ENCODE results near the gene ARG2.

Gene ARG2

DNA sequence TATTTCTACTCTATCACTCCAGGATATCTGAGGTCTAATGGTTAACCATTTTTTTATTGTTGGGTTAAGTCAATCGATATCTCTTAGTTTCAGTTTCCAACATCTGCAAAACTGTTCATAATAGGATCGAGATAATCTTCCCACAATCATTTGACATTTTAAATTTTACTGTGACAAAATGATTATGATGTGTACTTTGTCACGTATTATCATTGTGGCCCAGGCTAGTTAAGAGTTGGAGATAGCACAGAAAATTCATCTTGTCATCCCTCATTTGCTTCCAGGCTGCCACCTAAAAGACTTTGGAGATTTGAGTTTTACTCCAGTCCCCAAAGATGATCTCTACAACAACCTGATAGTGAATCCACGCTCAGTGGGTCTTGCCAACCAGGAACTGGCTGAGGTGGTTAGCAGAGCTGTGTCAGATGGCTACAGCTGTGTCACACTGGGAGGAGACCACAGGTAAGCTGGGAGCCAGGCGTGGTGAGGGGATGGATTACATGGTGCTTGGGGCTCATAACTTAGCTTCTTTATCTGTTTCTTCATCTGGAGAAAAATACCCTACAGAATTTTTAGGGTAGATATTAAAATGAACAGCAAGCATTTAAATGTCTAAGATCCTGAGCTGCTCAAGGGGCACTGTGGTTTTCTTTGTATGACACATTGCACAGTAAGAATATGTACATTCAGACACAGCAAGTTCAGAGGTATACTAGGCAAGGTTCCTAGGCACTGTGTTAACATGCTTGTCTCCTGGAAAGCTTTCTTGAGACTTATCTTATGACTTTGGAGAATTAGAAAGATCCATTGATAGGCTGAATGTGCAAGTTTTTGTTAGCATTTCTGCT lies 22.4 kb downstream of the ARG2 start:
- H3K4me3 ChIP-seq (ENCODE audit: low read length): no peak overlapping the region
- H3K36me3 ChIP-seq (ENCODE audit: insufficient read depth, low read length): peaks cover 5% of the 10 kb centered on the region
- no peaks in the 10 kb centered on the region for H3K4me1 ChIP-seq (ENCODE audit: control insufficient read depth, insufficient read depth, low read length)
- H3K27me3 ChIP-seq (ENCODE audit: control insufficient read depth, insufficient read depth, low read length): no peaks in the 10 kb centered on the region
- no peak overlapping the region for H3K9ac ChIP-seq (ENCODE audit: low read depth, low read length)
- H3K9me3 ChIP-seq (replicated peaks; ENCODE audit: low read length): no peaks in the 10 kb centered on the region
- no peak overlapping the region for H3K4me2 ChIP-seq (ENCODE audit: low read length)

- no peaks in the 10 kb centered on the region for H3K4me1 ChIP-seq (ENCODE audit: control insufficient read depth, insufficient read depth, low read length)
- H3K9me3 ChIP-seq (replicated peaks; ENCODE audit: low read length): no peaks in the 10 kb centered on the region
- no peaks in the 10 kb centered on the region for H3K27me3 ChIP-seq (ENCODE audit: control insufficient read depth, insufficient read depth, low read length)
- peaks cover 13% of the 10 kb centered on the region for H3K36me3 ChIP-seq (ENCODE audit: insufficient read depth, low read length)
- no peak overlapping the region for H3K4me2 ChIP-seq (ENCODE audit: low read length)
- H3K9ac ChIP-seq (ENCODE audit: low read depth, low read length): no peak overlapping the region
- no peak overlapping the region for H3K4me3 ChIP-seq (ENCODE audit: low read length)
Measured at GRCh38 chr14:67643713-67644112, 24.0 kb downstream of the ARG2 start.

DNA sequence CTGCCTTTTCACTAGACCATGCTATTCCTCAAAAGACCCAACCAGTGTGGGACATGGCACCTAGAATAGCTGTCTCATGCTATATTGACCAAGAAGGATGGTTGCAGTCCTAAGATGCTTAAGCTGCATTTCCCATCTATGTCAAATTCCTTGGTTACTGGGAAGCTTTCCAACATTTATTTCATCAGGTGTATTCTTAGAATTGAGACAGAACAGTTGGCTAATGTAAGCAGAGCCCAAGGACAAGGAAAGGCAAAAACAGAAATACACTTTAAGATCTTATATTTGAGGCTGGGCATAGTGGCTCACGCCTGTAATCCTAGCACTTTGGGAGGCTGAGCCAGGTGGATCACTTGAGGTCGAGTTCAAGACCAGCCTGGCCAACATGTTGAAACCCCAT lies 24.7 kb downstream of the ARG2 start:
- H3K9ac ChIP-seq (ENCODE audit: low read depth, low read length): no peak overlapping the region
- H3K4me2 ChIP-seq (ENCODE audit: low read length): no peak overlapping the region
- peaks cover 18% of the 10 kb centered on the region for H3K36me3 ChIP-seq (ENCODE audit: insufficient read depth, low read length)

GRCh38 chr14:67645414-67645813 lies 25.7 kb downstream of the ARG2 start:
- Histone ChIP-seq H3K27me3 (ENCODE audit: control insufficient read depth, insufficient read depth, low read length) (no peaks in the 10 kb centered on the region), H3K4me1 (ENCODE audit: control insufficient read depth, insufficient read depth, low read length) (peaks cover 3% of the 10 kb centered on the region), H3K36me3 (ENCODE audit: insufficient read depth, low read length) (peaks cover 28% of the 10 kb centered on the region), H3K4me3 (ENCODE audit: low read length) (no peak overlapping the region), H3K4me2 (ENCODE audit: low read length) (no peak overlapping the region), H3K9me3 (replicated peaks; ENCODE audit: low read length) (no peaks in the 10 kb centered on the region), H3K9ac (ENCODE audit: low read depth, low read length) (no peak overlapping the region)

More for the DNA sequence above, 24.7 kb downstream of the ARG2 start:
- no peaks in the 10 kb centered on the region for H3K27me3 ChIP-seq (ENCODE audit: control insufficient read depth, insufficient read depth, low read length)
- H3K9me3 ChIP-seq (replicated peaks; ENCODE audit: low read length): no peaks in the 10 kb centered on the region
- H3K4me3 ChIP-seq (ENCODE audit: low read length): no peak overlapping the region
- no peaks in the 10 kb centered on the region for H3K4me1 ChIP-seq (ENCODE audit: control insufficient read depth, insufficient read depth, low read length)

- no peaks in the 10 kb centered on the region for H3K27me3 ChIP-seq (ENCODE audit: control insufficient read depth, insufficient read depth, low read length)
- H3K36me3 ChIP-seq (ENCODE audit: insufficient read depth, low read length): peaks cover 31% of the 10 kb centered on the region
- H3K9me3 ChIP-seq (replicated peaks; ENCODE audit: low read length): no peaks in the 10 kb centered on the region
- H3K4me3 ChIP-seq (ENCODE audit: low read length): no peak overlapping the region
- H3K4me1 ChIP-seq (ENCODE audit: control insufficient read depth, insufficient read depth, low read length): peaks cover 9% of the 10 kb centered on the region
- no peak overlapping the region for H3K4me2 ChIP-seq (ENCODE audit: low read length)
- H3K9ac ChIP-seq (ENCODE audit: low read depth, low read length): no peak overlapping the region
Measured at GRCh38 chr14:67646131-67646530, 26.4 kb downstream of the ARG2 start.

DNA sequence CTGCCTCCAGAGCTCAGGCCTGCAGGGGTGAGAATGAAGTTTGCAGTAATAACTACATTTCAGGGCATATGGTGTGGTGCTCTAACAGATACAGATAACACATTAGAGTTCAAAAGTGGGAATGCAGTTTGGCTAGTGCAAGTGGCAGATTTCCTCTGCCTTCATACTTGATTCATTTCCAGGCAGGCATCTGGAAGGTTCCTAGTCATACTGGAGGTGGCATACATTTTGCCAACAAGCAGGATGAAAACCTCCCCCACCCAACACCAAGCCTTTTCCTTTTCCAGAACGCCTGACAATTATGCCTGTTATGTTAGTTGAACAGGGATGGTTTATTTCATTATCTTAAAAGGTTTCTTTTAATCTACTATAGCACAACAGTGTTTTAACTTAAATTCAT lies 30.4 kb downstream of the ARG2 start:
- Histone ChIP-seq H3K27me3 (ENCODE audit: control insufficient read depth, insufficient read depth, low read length) (no peaks in the 10 kb centered on the region), H3K4me1 (ENCODE audit: control insufficient read depth, insufficient read depth, low read length) (peaks cover 10% of the 10 kb centered on the region), H3K4me2 (ENCODE audit: low read length) (no peak overlapping the region), H3K9ac (ENCODE audit: low read depth, low read length) (no peak overlapping the region), H3K4me3 (ENCODE audit: low read length) (no peak overlapping the region), H3K9me3 (replicated peaks; ENCODE audit: low read length) (no peaks in the 10 kb centered on the region), H3K36me3 (ENCODE audit: insufficient read depth, low read length) (peaks cover 48% of the 10 kb centered on the region)

GRCh38 chr14:67650694-67651093 lies 31.0 kb downstream of the ARG2 start:
- Histone ChIP-seq H3K36me3 (ENCODE audit: insufficient read depth, low read length) (peaks cover 50% of the 10 kb centered on the region), H3K4me2 (ENCODE audit: low read length) (no peak overlapping the region), H3K4me3 (ENCODE audit: low read length) (no peak overlapping the region), H3K9me3 (replicated peaks; ENCODE audit: low read length) (no peaks in the 10 kb centered on the region), H3K9ac (ENCODE audit: low read depth, low read length) (no peak overlapping the region), H3K27me3 (ENCODE audit: control insufficient read depth, insufficient read depth, low read length) (no peaks in the 10 kb centered on the region), H3K4me1 (ENCODE audit: control insufficient read depth, insufficient read depth, low read length) (peaks cover 10% of the 10 kb centered on the region)

GRCh38 chr14:67652189-67652588 lies 32.5 kb downstream of the ARG2 start:
- Histone ChIP-seq H3K9me3 (replicated peaks; ENCODE audit: low read length) (no peaks in the 10 kb centered on the region), H3K27me3 (ENCODE audit: control insufficient read depth, insufficient read depth, low read length) (no peaks in the 10 kb centered on the region), H3K9ac (ENCODE audit: low read depth, low read length) (no peak overlapping the region), H3K4me3 (ENCODE audit: low read length) (no peak overlapping the region), H3K4me2 (ENCODE audit: low read length) (no peak overlapping the region), H3K36me3 (ENCODE audit: insufficient read depth, low read length) (peaks cover 62% of the 10 kb centered on the region), H3K4me1 (ENCODE audit: control insufficient read depth, insufficient read depth, low read length) (peaks cover 10% of the 10 kb centered on the region)

DNA sequence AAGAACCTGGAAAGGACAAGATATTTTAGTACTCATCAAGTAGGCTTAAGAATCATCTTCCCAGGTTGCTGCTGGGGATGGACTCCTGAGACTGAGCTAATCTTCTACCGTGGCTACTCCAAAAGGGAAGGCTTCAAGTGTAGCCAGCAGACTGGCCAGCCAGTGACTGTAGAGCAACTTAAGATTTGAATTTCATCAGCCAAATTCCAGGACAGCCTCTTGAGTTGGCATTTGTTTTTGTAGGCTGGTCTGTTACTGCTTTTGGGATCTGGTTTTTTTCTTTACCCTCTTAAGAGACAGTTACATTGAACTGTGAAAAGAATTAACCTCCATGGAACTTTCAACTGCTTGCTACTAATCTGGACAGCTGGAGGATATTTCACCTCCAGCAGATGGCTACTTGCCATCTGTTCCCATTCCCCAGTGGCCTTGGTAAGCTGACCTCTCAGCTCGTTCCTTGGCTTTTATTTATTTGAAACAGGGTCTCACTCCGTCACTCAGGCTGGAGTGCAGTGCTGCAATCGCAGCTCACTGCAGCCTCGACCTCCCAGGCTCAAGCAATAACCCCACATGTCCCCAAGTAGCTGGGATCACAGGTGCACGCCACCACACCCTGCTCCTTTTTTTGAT lies 34.0 kb downstream of the ARG2 start:
- Histone ChIP-seq H3K9ac (ENCODE audit: low read depth, low read length) (no peak overlapping the region), H3K27me3 (ENCODE audit: control insufficient read depth, insufficient read depth, low read length) (no peaks in the 10 kb centered on the region), H3K4me3 (ENCODE audit: low read length) (no peak overlapping the region), H3K4me1 (ENCODE audit: control insufficient read depth, insufficient read depth, low read length) (peaks cover 10% of the 10 kb centered on the region), H3K4me2 (ENCODE audit: low read length) (no peak overlapping the region), H3K36me3 (ENCODE audit: insufficient read depth, low read length) (peaks cover 61% of the 10 kb centered on the region), H3K9me3 (replicated peaks; ENCODE audit: low read length) (no peaks in the 10 kb centered on the region)

GRCh38 chr14:67663633-67664032 lies 43.9 kb downstream of the ARG2 start:
- no peak overlapping the region for H3K9ac ChIP-seq (ENCODE audit: low read depth, low read length)
- H3K4me3 ChIP-seq (ENCODE audit: low read length): no peak overlapping the region
- no peaks in the 10 kb centered on the region for H3K27me3 ChIP-seq (ENCODE audit: control insufficient read depth, insufficient read depth, low read length)
- H3K4me1 ChIP-seq (ENCODE audit: control insufficient read depth, insufficient read depth, low read length): peaks cover 3% of the 10 kb centered on the region
- H3K9me3 ChIP-seq (replicated peaks; ENCODE audit: low read length): no peaks in the 10 kb centered on the region
- no peak overlapping the region for H3K4me2 ChIP-seq (ENCODE audit: low read length)
- H3K36me3 ChIP-seq (ENCODE audit: insufficient read depth, low read length): peaks cover 10% of the 10 kb centered on the region

DNA sequence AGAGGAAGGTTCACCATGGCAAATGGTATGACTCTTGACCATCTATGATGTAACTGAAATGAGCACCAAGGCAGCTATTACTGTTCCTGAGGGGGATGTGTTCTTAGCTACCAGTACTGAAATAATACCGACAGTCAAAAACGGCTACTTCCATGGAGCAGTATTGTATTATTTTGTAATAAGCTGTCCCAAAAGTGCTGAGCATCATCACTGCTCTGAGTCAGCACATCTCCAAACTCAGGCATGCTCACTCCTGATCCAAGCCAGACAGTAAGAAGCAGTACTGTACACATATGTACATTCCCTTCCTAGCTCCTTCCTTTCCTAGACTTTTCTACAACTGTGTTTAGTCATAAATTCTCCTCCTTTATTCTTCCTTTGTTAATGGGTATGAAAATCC lies 46.1 kb downstream of the ARG2 start:
- Histone ChIP-seq H3K27me3 (ENCODE audit: control insufficient read depth, insufficient read depth, low read length) (no peaks in the 10 kb centered on the region), H3K36me3 (ENCODE audit: insufficient read depth, low read length) (peaks cover 1% of the 10 kb centered on the region), H3K4me2 (ENCODE audit: low read length) (no peak overlapping the region), H3K4me3 (ENCODE audit: low read length) (no peak overlapping the region), H3K9ac (ENCODE audit: low read depth, low read length) (no peak overlapping the region), H3K9me3 (replicated peaks; ENCODE audit: low read length) (no peaks in the 10 kb centered on the region), H3K4me1 (ENCODE audit: control insufficient read depth, insufficient read depth, low read length) (peaks cover 3% of the 10 kb centered on the region)

All from skeletal muscle satellite cell (primary cell).